GM19467 (cell line): Measurements from ENCODE around the gene BANP.
"Not testable (repeated sequence)": the region's sequence is repeated elsewhere in the genome, so short reads cannot be mapped to it uniquely, and the experiment has no call there.

Experiments
- ATAC-seq: cut with Tn5 transposase; IDR thresholded peaks from one replicate; pipeline ENCODE4 v1.9.1; 2021; ENCODE audit warnings: mild to moderate bottlenecking, moderate library complexity; ENCODE audit not compliant: unreplicated experiment

The BANP gene

GRCh38 chr16:88094253-88094575 lies 143.0 kb downstream of the BANP start:
- ATAC-seq = not testable (repeated sequence)

- not testable (repeated sequence) for ATAC-seq
Measured at GRCh38 chr16:88094900-88095299, 143.7 kb downstream of the BANP start.

GRCh38 chr16:88096659-88097058 lies 145.4 kb downstream of the BANP start:
- ATAC-seq = not testable (repeated sequence)

GRCh38 chr16:88098731-88099562 lies 147.7 kb downstream of the BANP start:
- ATAC-seq = not testable (repeated sequence)

GRCh38 chr16:88099563-88099890 lies 148.3 kb downstream of the BANP start:
- ATAC-seq = no peak

- ATAC-seq = not testable (repeated sequence)
Measured at GRCh38 chr16:88099956-88100355, 148.7 kb downstream of the BANP start.

- ATAC-seq = not testable (repeated sequence)
Measured at GRCh38 chr16:88100801-88101622, 149.8 kb downstream of the BANP start.

- ATAC-seq = not testable (repeated sequence)
Measured at GRCh38 chr16:88101623-88102105, 150.4 kb downstream of the BANP start.

GRCh38 chr16:88102597-88102996 lies 151.4 kb downstream of the BANP start:
- no peak for ATAC-seq

GRCh38 chr16:88103011-88103410 lies 151.8 kb downstream of the BANP start:
- ATAC-seq = no peak

GRCh38 chr16:88103581-88104188 lies 152.5 kb downstream of the BANP start:
- ATAC-seq = no peak

GRCh38 chr16:88104363-88104762 lies 153.1 kb downstream of the BANP start:
- not testable (repeated sequence) for ATAC-seq

GRCh38 chr16:88105574-88106140 lies 154.4 kb downstream of the BANP start:
- ATAC-seq = not testable (repeated sequence)

- not testable (repeated sequence) for ATAC-seq
Measured at GRCh38 chr16:88106566-88106965, 155.3 kb downstream of the BANP start.

GRCh38 chr16:88108762-88109161 lies 157.5 kb downstream of the BANP start:
- ATAC-seq = no peak

GRCh38 chr16:88109726-88110621 lies 158.7 kb downstream of the BANP start:
- not testable (repeated sequence) for ATAC-seq

- not testable (repeated sequence) for ATAC-seq
Measured at GRCh38 chr16:88110875-88111494, 159.8 kb downstream of the BANP start.

- ATAC-seq = not testable (repeated sequence)
Measured at GRCh38 chr16:88111976-88112375, 160.7 kb downstream of the BANP start.

- ATAC-seq = no peak
Measured at GRCh38 chr16:88113545-88114045, 162.4 kb downstream of the BANP start.
